ENCODE data around the gene NLRP6. TPM values are rescaled to one million over a fixed set of nuclear protein-coding genes. Genes with fewer than 3 reads are reported as not detected.

The NLRP6 gene
- total and polyA plus RNA-seq, 2 donors (not counting 1 experiment from before 2014, with no cell fraction given): 1.4 to 2.7 TPM

DNA sequence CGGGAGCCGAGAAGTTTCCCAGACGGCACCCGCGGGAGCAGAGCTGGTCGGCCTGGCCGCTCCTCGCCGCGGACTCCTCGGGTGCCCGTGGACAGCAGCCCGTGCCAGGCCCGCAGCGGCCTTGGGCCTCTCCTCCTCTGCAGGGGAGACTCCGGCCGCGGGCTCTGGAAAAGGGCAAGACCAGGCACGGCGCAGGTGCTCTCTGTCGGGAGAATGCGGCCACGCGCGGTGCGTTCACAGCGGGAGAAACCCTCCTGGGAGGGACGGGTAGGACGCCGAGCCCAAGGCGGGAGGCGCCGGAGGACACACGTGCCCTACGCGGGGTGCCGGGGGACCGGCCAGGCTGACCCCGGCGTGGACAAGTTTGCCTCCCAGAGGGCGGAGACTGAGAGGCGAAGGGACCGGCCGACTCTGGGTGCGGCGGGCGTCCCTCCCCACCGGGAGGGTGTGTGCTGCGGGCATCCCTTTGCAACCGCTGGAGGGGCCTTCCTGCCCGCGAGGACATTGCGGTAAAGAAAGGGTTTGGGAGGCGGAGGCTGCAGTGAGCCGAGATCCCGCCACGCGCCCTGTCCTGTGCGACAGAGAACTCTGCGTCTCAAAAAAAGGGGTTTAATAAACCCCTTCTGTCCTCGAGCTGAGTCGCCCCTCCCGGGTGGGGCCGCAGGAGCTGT, 38.0 kb downstream of the NLRP6 start:
- Mint-ChIP-seq H3K4me1 (peaks cover 61% of the 10 kb centered on the region), H3K27me3 (peaks cover 4% of the 10 kb centered on the region), H3K4me3 (peak overlapping the region; percentile 48), H3K9me3 (ENCODE audit: insufficient read depth) (no peaks in the 10 kb centered on the region), H3K27ac (peak overlapping the region; percentile 71)
- ChIA-PET CTCF (interaction anchor here (1.4 to 3.3 kb wide), 6 partner anchors 11 to 134 kb away, joined by 4 to 54 read pairs (median 8); partner anchors contain the start of genes IFITM2 and PTDSS2), POLR2A (interaction anchor here (0.6 to 1.1 kb wide), 3 partner anchors 48 to 77 kb away, joined by 3 to 5 read pairs (median 4); no protein-coding TSS in a partner anchor)
- Histone ChIP-seq H3K79me2 (ENCODE audit: control insufficient read depth, insufficient read depth, low read length) (peaks cover 38% of the 10 kb centered on the region), H3K4me3 (ENCODE audit: control extremely low read depth in 1 of 5, extremely low read depth in 1 of 5, insufficient read depth in 1 of 5, low read depth in 2 of 5, low read length in 4 of 5) (peak overlapping the region in 1 of 5 experiments; percentile 34), H3K9ac (ENCODE audit: low read length) (no peak overlapping the region), H3K27me3 (replicated peaks in 1 of 4; ENCODE audit: control extremely low read depth in 1 of 4, control insufficient read depth in 3 of 4, insufficient read depth in 4 of 4, low read length in 3 of 4) (no peaks in the 10 kb centered on the region), H3K9me3 (ENCODE audit: control extremely low read depth in 1 of 3, control insufficient read depth in 2 of 3, insufficient read depth in 1 of 3, low read length in 2 of 3) (no peaks in the 10 kb centered on the region), H3K36me3 (replicated peaks in 1 of 2; ENCODE audit: control extremely low read depth in 1 of 2, control insufficient read depth in 1 of 2, extremely low read depth in 1 of 2, insufficient read depth in 2 of 2, low read length in 1 of 2) (peaks cover 0 to 2% of the 10 kb centered on the region in 2 experiments), H2AFZ (ENCODE audit: insufficient read depth, low read depth, low read length, poor library complexity, severe bottlenecking) (no peak overlapping the region), H3K4me1 (ENCODE audit: control insufficient read depth in 2 of 2, insufficient read depth in 2 of 2, low read length in 2 of 2) (peaks cover 45 to 70% of the 10 kb centered on the region in 2 donors), H3K27ac (ENCODE audit: low read length in 2 of 2) (no peak overlapping the region), H4K20me1 (ENCODE audit: control insufficient read depth, insufficient read depth, low read length, poor library complexity, severe bottlenecking) (no peaks in the 10 kb centered on the region), H3K4me2 (replicated peaks; ENCODE audit: low read depth, low read length, poor library complexity, severe bottlenecking) (peak overlapping the region; percentile 85)
- intact Hi-C loops (cut with micrococcal nuclease): no loop called here
- no peak for ATAC-seq (ENCODE audit: low read depth)
- WGBS (ENCODE audit: insufficient coverage): 68% methylated on average over 63 of the region's 64 CpGs
- TF ChIP-seq, protein P1, sequence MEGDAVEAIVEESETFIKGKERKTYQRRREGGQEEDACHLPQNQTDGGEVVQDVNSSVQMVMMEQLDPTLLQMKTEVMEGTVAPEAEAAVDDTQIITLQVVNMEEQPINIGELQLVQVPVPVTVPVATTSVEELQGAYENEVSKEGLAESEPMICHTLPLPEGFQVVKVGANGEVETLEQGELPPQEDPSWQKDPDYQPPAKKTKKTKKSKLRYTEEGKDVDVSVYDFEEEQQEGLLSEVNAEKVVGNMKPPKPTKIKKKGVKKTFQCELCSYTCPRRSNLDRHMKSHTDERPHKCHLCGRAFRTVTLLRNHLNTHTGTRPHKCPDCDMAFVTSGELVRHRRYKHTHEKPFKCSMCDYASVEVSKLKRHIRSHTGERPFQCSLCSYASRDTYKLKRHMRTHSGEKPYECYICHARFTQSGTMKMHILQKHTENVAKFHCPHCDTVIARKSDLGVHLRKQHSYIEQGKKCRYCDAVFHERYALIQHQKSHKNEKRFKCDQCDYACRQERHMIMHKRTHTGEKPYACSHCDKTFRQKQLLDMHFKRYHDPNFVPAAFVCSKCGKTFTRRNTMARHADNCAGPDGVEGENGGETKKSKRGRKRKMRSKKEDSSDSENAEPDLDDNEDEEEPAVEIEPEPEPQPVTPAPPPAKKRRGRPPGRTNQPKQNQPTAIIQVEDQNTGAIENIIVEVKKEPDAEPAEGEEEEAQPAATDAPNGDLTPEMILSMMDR (IDR thresholded peaks at IDR 0.05): no peak
- no peak for TF ChIP-seq EZH2 (IDR thresholded peaks at IDR 0.05; ENCODE audit: borderline replicate concordance, insufficient read depth, low read depth, low read length, poor library complexity, severe bottlenecking)
- no peak for DNase-seq

GRCh38 chr11:316891-317301, 38.7 kb downstream of the NLRP6 start:
- Mint-ChIP-seq H3K4me3 (peak overlapping the region; percentile 48), H3K9me3 (ENCODE audit: insufficient read depth) (no peaks in the 10 kb centered on the region), H3K27me3 (peaks cover 4% of the 10 kb centered on the region), H3K4me1 (peaks cover 59% of the 10 kb centered on the region), H3K27ac (peak overlapping the region; percentile 71)
- no peaks in the 10 kb centered on the region for H3K9me3 ChIP-seq (ENCODE audit: control extremely low read depth in 1 of 3, control insufficient read depth in 2 of 3, insufficient read depth in 1 of 3, low read length in 2 of 3)
- peaks cover 0 to 2% of the 10 kb centered on the region in 2 experiments for H3K36me3 ChIP-seq (replicated peaks in 1 of 2; ENCODE audit: control extremely low read depth in 1 of 2, control insufficient read depth in 1 of 2, extremely low read depth in 1 of 2, insufficient read depth in 2 of 2, low read length in 1 of 2)
- no peaks in the 10 kb centered on the region for H3K27me3 ChIP-seq (replicated peaks in 1 of 4; ENCODE audit: control extremely low read depth in 1 of 4, control insufficient read depth in 3 of 4, insufficient read depth in 4 of 4, low read length in 3 of 4)
- CTCF ChIA-PET: interaction anchor here (0.7 to 3.3 kb wide), 10 partner anchors 7 to 133 kb away, joined by 3 to 54 read pairs (median 6); partner anchors contain the start of genes IFITM2 and PTDSS2
- H3K79me2 ChIP-seq (ENCODE audit: control insufficient read depth, insufficient read depth, low read length): peaks cover 34% of the 10 kb centered on the region
- no peak for TF ChIP-seq EZH2 (IDR thresholded peaks at IDR 0.05; ENCODE audit: borderline replicate concordance, insufficient read depth, low read depth, low read length, poor library complexity, severe bottlenecking)
- TF ChIP-seq, protein P1 (IDR thresholded peaks at IDR 0.05): no peak
- WGBS (ENCODE audit: insufficient coverage): 91% methylated on average over 5 of the region's 7 CpGs
- H3K27ac ChIP-seq (ENCODE audit: low read length in 2 of 2): peak overlapping the region in 1 of 2 donors; percentile 52
- H2AFZ ChIP-seq (ENCODE audit: insufficient read depth, low read depth, low read length, poor library complexity, severe bottlenecking): no peak overlapping the region
- H3K4me1 ChIP-seq (ENCODE audit: control insufficient read depth in 2 of 2, insufficient read depth in 2 of 2, low read length in 2 of 2): peaks cover 41 to 65% of the 10 kb centered on the region in 2 donors
- no peak for DNase-seq
- no peak overlapping the region for H3K4me2 ChIP-seq (replicated peaks; ENCODE audit: low read depth, low read length, poor library complexity, severe bottlenecking)
- intact Hi-C loops (cut with micrococcal nuclease): no loop called here
- no peaks in the 10 kb centered on the region for H4K20me1 ChIP-seq (ENCODE audit: control insufficient read depth, insufficient read depth, low read length, poor library complexity, severe bottlenecking)
- no peak overlapping the region for H3K9ac ChIP-seq (ENCODE audit: low read length)
- H3K4me3 ChIP-seq (ENCODE audit: control extremely low read depth in 1 of 5, extremely low read depth in 1 of 5, insufficient read depth in 1 of 5, low read depth in 2 of 5, low read length in 4 of 5): peak overlapping the region in 1 of 5 experiments; percentile 34
- POLR2A ChIA-PET: interaction anchor here (0.6 to 1.4 kb wide), 4 partner anchors 8 to 109 kb away, joined by 3 to 5 read pairs (median 4); partner anchors contain the start of genes BET1L and RIC8A
- no peak for ATAC-seq (ENCODE audit: low read depth)

All from B cell (primary cell).